Measurements from ENCODE around the gene TENM4. TPM values are rescaled to one million over a fixed set of nuclear protein-coding genes. Genes with fewer than 3 reads are reported as not detected.

Gene TENM4
- total RNA-seq, 2 experiments from 2014 or later = not detected

GRCh38 chr11:78710417-78710816 lies 730.4 kb downstream of the TENM4 start:
- DNase-seq (ENCODE audit: low spot score) = no peak
- POLR2A ChIA-PET = no interaction called here
- H3K27ac ChIP-seq (ENCODE audit: low read depth, low read length, poor library complexity, severe bottlenecking) = no peak overlapping the region
- no TSS peak for BruUV-seq (replicated peaks)
- CTCF ChIA-PET (ENCODE audit: unreplicated experiment) = no interaction called here
- H3K36me3 ChIP-seq (ENCODE audit: insufficient read depth, low read length) = no peaks in the 10 kb centered on the region
- no peaks in the 10 kb centered on the region for H3K4me1 ChIP-seq (ENCODE audit: insufficient read depth, low read length, poor library complexity, severe bottlenecking)
- no peaks in the 10 kb centered on the region for H3K9me2 ChIP-seq (ENCODE audit: insufficient read depth, low read length)
- no peaks in the 10 kb centered on the region for H4K20me1 ChIP-seq (ENCODE audit: insufficient read depth, low read length)
- no peaks in the 10 kb centered on the region for H3K9me3 ChIP-seq (ENCODE audit: low read length)
- TF ChIP-seq CTCF (conservative IDR thresholded peaks at IDR 0.05; ENCODE audit: low read length) = no peak
- no peak for TF ChIP-seq EZH2phosphoT487 (IDR thresholded peaks at IDR 0.05; ENCODE audit: borderline replicate concordance, low read depth, low read length)
- no peaks in the 10 kb centered on the region for H3K79me2 ChIP-seq (ENCODE audit: insufficient read depth, low read depth, low read length)
- H3K4me2 ChIP-seq (ENCODE audit: low read length) = no peak overlapping the region
- no peak overlapping the region for H3K4me3 ChIP-seq (ENCODE audit: low read depth, low read length, poor library complexity, severe bottlenecking)
- intact Hi-C loops (cut with micrococcal nuclease; ENCODE audit: unreplicated experiment) = no loop called here
- no peak overlapping the region for H2AFZ ChIP-seq (ENCODE audit: low read length)

- Histone ChIP-seq H3K4me2 (ENCODE audit: low read length) (no peak overlapping the region), H3K9me2 (ENCODE audit: insufficient read depth, low read length) (no peaks in the 10 kb centered on the region), H2AFZ (ENCODE audit: low read length) (no peak overlapping the region), H3K4me3 (ENCODE audit: low read depth, low read length, poor library complexity, severe bottlenecking) (no peak overlapping the region), H3K4me1 (ENCODE audit: insufficient read depth, low read length, poor library complexity, severe bottlenecking) (no peaks in the 10 kb centered on the region), H3K36me3 (ENCODE audit: insufficient read depth, low read length) (no peaks in the 10 kb centered on the region), H4K20me1 (ENCODE audit: insufficient read depth, low read length) (no peaks in the 10 kb centered on the region), H3K79me2 (ENCODE audit: insufficient read depth, low read depth, low read length) (no peaks in the 10 kb centered on the region), H3K9me3 (ENCODE audit: low read length) (no peaks in the 10 kb centered on the region), H3K27ac (ENCODE audit: low read depth, low read length, poor library complexity, severe bottlenecking) (no peak overlapping the region)
- intact Hi-C loops (cut with micrococcal nuclease; ENCODE audit: unreplicated experiment) = no loop called here
- no peak for DNase-seq (ENCODE audit: low spot score)
- TF ChIP-seq CTCF (conservative IDR thresholded peaks at IDR 0.05; ENCODE audit: low read length) (no peak), EZH2phosphoT487 (IDR thresholded peaks at IDR 0.05; ENCODE audit: borderline replicate concordance, low read depth, low read length) (no peak)
- no TSS peak for BruUV-seq (replicated peaks)
- ChIA-PET CTCF (ENCODE audit: unreplicated experiment) (no interaction called here), POLR2A (interaction anchor here (0.7 kb wide), 2 partner anchors 15 to 1010 kb away, joined by 3 read pairs; no protein-coding TSS in a partner anchor)
Observed at GRCh38 chr11:78708388-78708787, 732.4 kb downstream of the TENM4 start.

GRCh38 chr11:78706551-78706950 lies 734.3 kb downstream of the TENM4 start:
- no peaks in the 10 kb centered on the region for H3K4me1 ChIP-seq (ENCODE audit: insufficient read depth, low read length, poor library complexity, severe bottlenecking)
- no peaks in the 10 kb centered on the region for H3K9me2 ChIP-seq (ENCODE audit: insufficient read depth, low read length)
- H3K36me3 ChIP-seq (ENCODE audit: insufficient read depth, low read length) = no peaks in the 10 kb centered on the region
- no TSS peak for BruUV-seq (replicated peaks)
- no peak for DNase-seq (ENCODE audit: low spot score)
- H2AFZ ChIP-seq (ENCODE audit: low read length) = no peak overlapping the region
- POLR2A ChIA-PET = no interaction called here
- no peak overlapping the region for H3K4me2 ChIP-seq (ENCODE audit: low read length)
- CTCF ChIA-PET (ENCODE audit: unreplicated experiment) = no interaction called here
- TF ChIP-seq CTCF (conservative IDR thresholded peaks at IDR 0.05; ENCODE audit: low read length) (no peak), EZH2phosphoT487 (IDR thresholded peaks at IDR 0.05; ENCODE audit: borderline replicate concordance, low read depth, low read length) (no peak)
- H3K27ac ChIP-seq (ENCODE audit: low read depth, low read length, poor library complexity, severe bottlenecking) = no peak overlapping the region
- intact Hi-C loops (cut with micrococcal nuclease; ENCODE audit: unreplicated experiment) = no loop called here
- H3K9me3 ChIP-seq (ENCODE audit: low read length) = no peaks in the 10 kb centered on the region
- H3K4me3 ChIP-seq (ENCODE audit: low read depth, low read length, poor library complexity, severe bottlenecking) = no peak overlapping the region
- H3K79me2 ChIP-seq (ENCODE audit: insufficient read depth, low read depth, low read length) = no peaks in the 10 kb centered on the region
- no peaks in the 10 kb centered on the region for H4K20me1 ChIP-seq (ENCODE audit: insufficient read depth, low read length)
